GM19455 (cell line): ENCODE data around the gene ABCF1.
A peak's percentile ranks its signal among the peaks of the same experiment; 100 is the strongest.

Experiments
- ATAC-seq: cut with Tn5 transposase; IDR thresholded peaks from one replicate; pipeline ENCODE4 v1.9.1; 2021; ENCODE audit not compliant: unreplicated experiment

Gene ABCF1

GRCh38 chr6:30618270-30618797, 47.1 kb downstream of the ABCF1 start:
- no peak for ATAC-seq

GRCh38 chr6:30619561-30619960, 48.3 kb downstream of the ABCF1 start:
- ATAC-seq, result no peak

GRCh38 chr6:30625511-30625910, 54.3 kb downstream of the ABCF1 start:
- ATAC-seq, result no peak

GRCh38 chr6:30626484-30627366, 55.5 kb downstream of the ABCF1 start, which contains the start of gene ATAT1:
TSS of gene ATAT1 (plus strand) at chr6:30626874.
- ATAC-seq, result peak; percentile 86

GRCh38 chr6:30635834-30636233, 64.6 kb downstream of the ABCF1 start:
- ATAC-seq, result no peak

- no peak for ATAC-seq
These were observed 69.2 kb downstream of the ABCF1 start for GRCh38 chr6:30640481-30640880.

GRCh38 chr6:30641048-30641447, 69.8 kb downstream of the ABCF1 start:
- no peak for ATAC-seq
